ENCODE results near the gene ATAD3C.
"Not testable (repeated sequence)": the region's sequence is repeated elsewhere in the genome, so short reads cannot be mapped to it uniquely, and the experiment has no call there.

The ATAD3C gene

GRCh38 chr1:1419813-1420653, 29.5 kb upstream of the ATAD3C start:
- DNase-seq, result no peak

GRCh38 chr1:1420654-1421141, 28.8 kb upstream of the ATAD3C start:
- no peak for DNase-seq

DNA sequence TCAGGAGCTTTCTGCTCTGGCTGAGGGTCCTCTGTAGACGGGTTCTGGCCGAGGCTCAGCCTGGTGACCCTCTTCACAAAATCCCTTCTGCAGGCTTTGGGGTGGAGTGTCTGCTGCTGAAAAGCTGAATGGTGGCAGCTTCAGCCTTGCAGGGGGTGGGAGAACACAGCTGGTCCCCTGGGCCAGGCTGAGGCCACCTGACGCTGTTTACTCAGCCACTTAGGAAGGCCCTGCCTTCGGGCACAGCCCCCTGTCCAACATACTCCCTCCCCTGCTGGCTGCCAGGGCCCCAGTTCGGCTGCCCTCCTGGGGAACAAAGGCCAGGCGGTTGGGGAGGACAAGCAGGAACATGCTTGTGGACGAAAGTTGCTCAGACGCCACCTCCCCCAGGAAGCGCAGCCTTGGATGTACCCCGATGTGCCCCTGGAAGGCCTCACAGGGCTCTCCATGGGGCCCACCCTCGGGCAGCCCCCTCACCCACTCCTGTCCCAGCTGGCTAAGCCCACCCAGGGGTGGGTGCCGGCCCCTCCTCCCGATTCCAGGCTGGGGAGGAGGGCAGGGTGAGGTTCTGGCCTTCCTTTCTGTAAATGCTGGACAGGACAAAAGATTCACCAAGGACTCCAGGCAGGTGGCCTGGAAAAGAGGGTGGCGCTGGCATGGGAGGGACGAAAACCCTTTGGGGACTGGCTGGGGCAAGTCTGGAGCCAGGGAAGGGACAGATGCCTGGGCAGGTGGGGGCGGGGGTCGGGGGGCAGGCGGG, 28.2 kb upstream of the ATAD3C start, which contains the start of gene ANKRD65:
Gene ANKRD65 (minus strand): TSS at position 130 of the 760 bp plus-strand sequence. CDS start 271 bp downstream, outside the sequence.
- no peak for DNase-seq

GRCh38 chr1:1421907-1422464, 27.5 kb upstream of the ATAD3C start:
- no peak for DNase-seq

GRCh38 chr1:1422465-1423244, 26.8 kb upstream of the ATAD3C start:
- DNase-seq, result no peak

DNA sequence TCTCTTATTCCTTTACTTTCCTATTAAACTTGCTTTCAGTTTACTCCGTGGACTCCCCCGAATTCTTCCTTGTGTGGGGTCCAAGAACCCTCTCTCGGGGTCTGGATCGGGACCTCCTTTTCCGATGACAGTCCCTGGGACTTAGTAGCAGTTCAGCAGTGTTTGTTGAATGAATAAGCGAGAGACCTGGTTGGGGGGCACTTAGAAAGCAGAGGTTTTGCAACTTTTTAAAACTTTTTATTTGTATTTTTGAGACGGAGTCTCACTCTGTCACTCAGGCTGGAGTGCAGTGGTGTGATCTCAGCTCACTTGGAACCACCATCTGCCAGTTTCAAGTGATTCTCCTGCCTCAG, 26.3 kb upstream of the ATAD3C start:
- DNase-seq, result no peak

- no peak for DNase-seq
Measured at GRCh38 chr1:1424707-1425106, 24.8 kb upstream of the ATAD3C start.

- no peak for DNase-seq
Measured at GRCh38 chr1:1425426-1425752, 24.1 kb upstream of the ATAD3C start.

GRCh38 chr1:1425753-1426495, 23.6 kb upstream of the ATAD3C start:
- no peak for DNase-seq

GRCh38 chr1:1426496-1427105, 22.9 kb upstream of the ATAD3C start:
- no peak for DNase-seq

GRCh38 chr1:1427106-1427819, 22.2 kb upstream of the ATAD3C start:
- DNase-seq, result no peak

GRCh38 chr1:1427820-1428148, 21.7 kb upstream of the ATAD3C start:
- DNase-seq, result no peak

- DNase-seq, result no peak
Measured at GRCh38 chr1:1428174-1428573, 21.3 kb upstream of the ATAD3C start.

DNA sequence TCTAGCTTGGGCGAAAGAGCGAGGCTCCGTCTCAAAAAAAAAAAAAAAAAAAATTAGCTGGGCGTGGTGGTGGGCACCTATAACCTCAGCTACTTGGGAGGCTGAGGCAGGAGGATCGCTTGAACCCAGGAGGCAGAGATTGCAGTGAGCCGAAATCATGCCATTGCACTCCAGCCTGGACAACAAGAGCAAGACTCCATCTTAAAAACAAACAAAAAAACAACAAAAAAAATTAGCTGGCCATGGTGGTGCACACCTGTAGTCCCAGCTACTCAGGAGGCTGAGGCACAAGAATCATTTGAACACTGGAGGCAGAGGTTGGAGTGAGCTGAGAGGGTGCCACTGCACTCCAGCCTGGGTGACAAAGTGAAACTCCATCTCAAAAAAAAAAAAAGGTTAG, 20.5 kb upstream of the ATAD3C start:
- not testable (repeated sequence) for DNase-seq

DNA sequence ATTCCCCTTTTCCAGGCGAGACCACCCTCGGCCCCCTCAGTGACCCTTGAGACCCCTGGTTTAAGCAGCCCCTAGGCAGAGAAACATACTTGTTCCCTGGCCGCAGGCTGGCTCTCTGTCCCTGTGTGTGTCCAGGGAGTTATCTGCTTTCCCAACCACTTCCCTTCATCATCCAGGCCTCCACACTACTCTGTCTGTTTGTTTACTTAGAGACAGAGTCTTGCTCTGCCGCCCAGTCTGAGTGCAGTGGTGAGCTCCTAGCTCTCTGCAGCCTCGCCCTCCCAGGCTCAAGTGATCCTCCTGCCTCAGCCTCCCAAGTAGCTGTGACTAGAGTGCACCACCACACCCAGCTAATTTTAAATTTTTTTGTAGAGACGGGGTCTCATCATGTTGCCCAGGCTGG, 19.8 kb upstream of the ATAD3C start:
- no peak for DNase-seq

DNA sequence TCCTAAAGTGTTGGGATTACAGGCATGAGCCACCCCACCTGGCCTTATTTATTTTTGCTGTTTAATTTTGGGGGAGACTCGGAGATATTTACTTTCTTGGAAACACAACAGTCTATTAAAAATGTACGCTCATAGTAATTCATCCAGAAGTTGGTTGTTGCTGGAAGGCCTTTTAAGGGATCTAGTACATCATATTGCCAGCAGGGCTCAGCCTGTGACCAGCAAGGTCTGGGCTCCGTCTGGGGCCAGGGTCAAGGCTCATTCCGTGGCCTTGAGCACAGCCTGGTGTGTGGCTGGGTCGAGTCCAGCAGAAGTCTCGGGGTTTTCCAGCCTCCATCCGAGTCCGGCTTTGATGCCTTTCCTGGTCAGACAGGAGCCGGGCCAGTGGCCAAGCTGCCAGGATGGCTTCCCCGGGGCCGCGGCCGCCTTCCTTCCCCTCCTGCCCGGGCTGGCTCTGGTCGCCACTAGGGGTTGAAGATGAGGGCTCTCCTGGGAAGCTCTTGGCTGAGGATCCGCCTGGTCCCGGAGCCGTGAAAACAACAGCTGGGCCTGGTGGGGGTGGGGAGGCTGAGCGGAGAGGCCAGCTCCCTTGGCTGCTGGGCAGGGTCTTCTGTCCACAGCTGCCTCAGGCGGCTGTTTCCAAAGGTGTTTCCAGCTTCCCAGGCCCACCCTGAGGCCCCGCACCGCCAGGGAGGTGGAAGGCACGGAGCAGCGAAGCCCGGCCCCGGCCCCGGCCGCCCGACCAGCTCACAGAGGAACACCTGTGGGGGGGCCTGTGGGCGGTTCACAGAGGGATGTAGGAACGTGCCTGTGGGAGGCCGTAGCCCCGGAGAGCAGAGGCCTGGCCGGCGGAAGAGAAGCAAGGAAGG, 19.1 kb upstream of the ATAD3C start:
- DNase-seq, result no peak

GRCh38 chr1:1430992-1431844, 18.3 kb upstream of the ATAD3C start:
- DNase-seq, result no peak

DNA sequence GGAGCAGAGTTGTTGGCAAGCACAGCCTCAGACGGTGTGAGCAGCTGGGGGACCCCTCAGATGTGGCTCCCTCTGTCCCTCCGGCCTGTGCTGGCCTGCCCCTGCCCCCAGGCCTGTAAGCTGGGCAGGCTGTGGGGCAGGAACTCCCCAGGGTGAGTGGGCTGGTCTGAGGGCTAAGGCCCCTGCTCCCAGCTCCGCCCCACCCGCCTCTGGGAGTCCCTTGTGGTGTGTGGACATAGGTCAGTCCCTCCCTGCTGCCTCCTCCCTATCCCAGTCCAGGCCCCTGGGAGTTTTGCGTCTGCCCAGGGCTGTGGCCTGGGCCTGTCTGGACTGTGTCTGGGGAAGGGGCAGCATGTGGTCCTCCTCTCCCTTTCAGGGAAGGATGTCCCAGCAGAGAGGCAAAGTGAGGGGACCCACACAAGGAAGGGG, 17.6 kb upstream of the ATAD3C start:
- no peak for DNase-seq

DNA sequence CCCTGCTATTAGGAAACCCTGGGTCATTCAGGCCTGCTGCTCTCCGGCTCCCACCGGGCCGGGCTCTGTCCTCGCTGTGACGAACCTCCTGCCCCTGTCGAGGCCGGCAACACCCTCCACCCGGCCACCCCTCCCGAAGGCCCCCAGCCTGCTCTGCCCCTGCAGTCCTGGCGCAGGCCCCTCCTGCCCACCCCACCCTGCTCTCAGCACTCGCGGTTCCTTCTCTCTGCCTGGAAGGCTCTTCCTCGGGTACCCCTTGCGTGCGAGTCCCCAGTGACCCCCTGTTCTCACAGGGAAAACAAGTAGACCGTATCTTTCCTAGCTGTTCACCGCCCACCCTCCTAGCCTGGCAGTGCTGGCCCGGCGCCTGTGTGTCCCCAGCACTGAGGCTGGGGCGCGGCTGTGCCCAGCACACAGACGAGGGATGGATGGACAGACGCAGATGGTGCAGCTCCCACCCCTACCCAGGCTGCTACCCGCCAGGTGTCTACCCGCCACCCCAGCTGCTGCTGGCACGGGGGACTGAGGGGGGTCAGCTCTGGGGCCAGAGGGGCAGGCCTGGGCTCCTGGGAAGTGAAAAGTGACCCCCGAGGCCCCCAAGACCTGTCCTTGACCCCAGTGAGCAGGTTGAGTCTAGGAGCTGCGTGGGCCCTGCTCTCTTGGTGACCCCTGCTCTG, 17.1 kb upstream of the ATAD3C start:
- no peak for DNase-seq

All from activated gamma-delta T cell treated with Interleukin-2 at 50 U/mL for 16 hours (primary cell).